HG02885 (cell line): ENCODE measurements around the gene ASB10.
A peak's percentile ranks its signal among the peaks of the same experiment; 100 is the strongest.

Experiments used
- ATAC-seq: cut with Tn5 transposase; IDR thresholded peaks from one replicate; pipeline ENCODE4 v1.9.1; 2021; ENCODE audit warnings: mild to moderate bottlenecking; ENCODE audit not compliant: unreplicated experiment, poor library complexity

The ASB10 gene

GRCh38 chr7:151191544-151191943 is 4.5 kb upstream of the ASB10 start:
- no peak for ATAC-seq

DNA sequence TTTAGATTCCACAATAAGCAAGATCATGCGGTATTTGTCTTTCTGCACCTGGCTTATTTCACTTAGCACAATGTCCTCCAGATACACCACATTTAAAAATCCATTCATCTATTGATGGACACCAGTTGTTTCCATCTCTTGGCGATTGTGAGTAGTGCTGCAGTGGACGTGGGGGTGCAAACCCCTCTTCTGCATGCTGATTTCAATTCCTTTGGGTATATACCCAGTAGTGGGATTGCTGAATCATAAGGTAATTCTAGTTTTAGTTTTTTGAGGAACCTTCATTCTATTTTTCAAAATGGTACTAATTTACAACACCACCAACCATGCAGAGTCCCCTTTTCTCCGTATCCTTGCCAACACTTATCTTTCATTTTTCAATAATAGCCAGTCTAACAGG is 2.0 kb upstream of the ASB10 start:
- ATAC-seq: no peak

DNA sequence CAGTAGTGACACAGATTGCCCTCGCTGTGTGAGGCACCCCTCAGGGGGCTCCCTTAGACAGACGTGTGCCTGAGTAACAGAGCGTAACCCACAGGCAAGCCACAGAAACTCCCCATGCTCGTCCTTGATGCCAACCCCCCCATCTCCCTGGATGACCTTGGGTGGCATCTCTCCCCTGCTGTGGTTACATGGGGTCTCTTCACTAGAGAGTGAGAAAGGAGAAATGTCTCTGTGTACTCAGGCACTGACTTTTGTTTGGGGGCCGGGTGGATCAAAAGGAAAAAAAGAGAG is 1.1 kb upstream of the ASB10 start:
- no peak for ATAC-seq

- no peak for ATAC-seq
Measured at GRCh38 chr7:151187409-151188251, 580 bp upstream of the ASB10 start.

GRCh38 chr7:151185762-151186639 is 1.0 kb downstream of the ASB10 start:
- no peak for ATAC-seq

GRCh38 chr7:151181011-151181431 is 6.0 kb downstream of the ASB10 start:
- ATAC-seq: no peak

- ATAC-seq: no peak
Measured at GRCh38 chr7:151179946-151180345, 7.1 kb downstream of the ASB10 start.

DNA sequence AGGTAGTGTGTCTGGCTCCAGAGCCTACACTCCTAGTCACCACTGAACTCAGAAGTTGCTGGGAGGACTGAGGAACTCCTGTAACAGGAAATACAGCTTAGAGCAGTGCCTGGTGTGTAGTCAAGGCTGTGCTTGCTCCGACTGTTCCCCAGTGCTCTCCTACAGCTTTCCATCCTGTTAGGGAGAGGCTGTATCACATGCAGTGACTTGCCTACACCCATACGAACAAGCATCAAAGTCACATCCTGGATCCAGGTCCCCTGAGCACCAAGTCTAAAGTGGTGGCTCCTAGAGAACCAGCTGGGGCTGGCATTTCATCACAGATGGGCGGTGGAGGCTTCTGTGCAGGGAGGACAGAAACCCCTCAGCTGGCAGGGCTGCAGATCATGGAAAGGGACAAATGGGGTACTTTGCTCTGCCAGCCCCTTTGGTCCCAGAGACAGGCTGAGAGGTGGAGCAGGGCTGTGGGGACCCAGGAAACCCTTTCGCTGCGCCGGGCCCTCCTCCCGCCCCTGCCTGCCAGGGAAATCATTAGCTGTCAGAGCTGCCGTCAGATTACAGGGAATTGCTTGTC is 7.7 kb downstream of the ASB10 start:
- no peak for ATAC-seq

- no peak for ATAC-seq
Measured at GRCh38 chr7:151178831-151179230, 8.2 kb downstream of the ASB10 start.

- no peak for ATAC-seq
Measured at GRCh38 chr7:151178236-151178635, 8.8 kb downstream of the ASB10 start.

DNA sequence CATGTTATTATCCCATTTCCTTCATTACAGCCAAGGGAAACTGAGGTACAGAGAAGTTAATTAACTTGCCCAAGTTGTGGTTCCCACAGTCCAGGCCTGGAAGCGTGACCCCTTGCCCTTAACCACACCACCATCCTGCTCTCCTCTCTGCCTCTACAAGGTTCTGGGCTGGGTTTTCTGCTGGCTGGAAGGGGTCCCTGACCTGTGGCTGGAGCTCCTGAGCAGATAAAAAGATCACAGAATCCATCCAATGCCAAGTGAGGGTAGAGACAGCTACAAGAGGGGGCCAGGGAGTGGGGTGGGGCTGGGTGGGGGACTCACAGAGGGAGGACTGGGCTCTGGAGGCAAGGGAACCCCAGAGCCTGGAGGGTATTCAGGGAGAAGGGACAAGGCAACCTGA is 9.7 kb downstream of the ASB10 start:
- no peak for ATAC-seq

GRCh38 chr7:151176401-151176800 is 10.6 kb downstream of the ASB10 start:
- no peak for ATAC-seq

GRCh38 chr7:151175793-151176311 is 11.2 kb downstream of the ASB10 start:
- ATAC-seq: no peak

GRCh38 chr7:151175047-151175792 is 11.8 kb downstream of the ASB10 start:
- no peak for ATAC-seq

DNA sequence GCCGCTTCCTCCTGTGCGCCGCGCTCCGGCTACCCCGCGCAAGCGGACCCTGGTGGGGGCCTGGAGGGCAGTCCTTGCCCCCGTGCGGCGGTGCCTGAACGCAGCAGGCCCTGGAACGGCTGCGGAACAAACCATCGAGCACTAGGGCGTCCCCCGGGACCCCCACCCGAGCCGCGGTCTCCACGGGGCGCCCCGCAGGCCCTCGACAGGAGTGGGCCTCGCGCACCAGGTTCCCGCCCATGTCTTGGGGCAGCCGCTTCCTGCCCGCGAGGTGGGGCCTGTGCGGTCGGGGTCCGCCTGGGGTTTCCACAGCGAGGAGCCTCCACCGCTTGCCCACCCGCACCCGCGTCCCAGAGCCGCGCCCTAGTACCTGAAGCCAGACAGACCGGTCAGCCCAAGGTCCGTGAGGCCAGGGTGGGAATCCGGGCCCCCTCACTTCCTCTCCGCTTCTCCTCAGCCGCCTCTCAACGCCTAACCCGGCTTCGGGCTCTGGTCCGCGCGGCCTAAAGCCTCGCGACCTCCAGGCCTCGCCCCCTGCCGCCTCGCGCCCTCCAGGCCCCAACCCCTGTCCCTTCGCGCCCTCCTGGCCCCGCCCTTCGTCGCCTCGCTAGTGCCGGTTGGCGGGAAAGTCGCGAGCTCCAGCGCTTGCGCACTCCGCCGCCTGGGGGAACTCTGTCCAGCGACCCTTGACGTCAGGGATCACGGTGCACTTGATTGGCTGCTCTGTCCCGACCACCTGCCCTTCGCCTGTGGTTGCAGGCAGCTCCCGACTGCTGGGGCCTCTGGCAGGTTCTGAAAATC is 12.6 kb downstream of the ASB10 start:
- no peak for ATAC-seq

GRCh38 chr7:151173386-151174245 is 13.4 kb downstream of the ASB10 start:
- no peak for ATAC-seq

GRCh38 chr7:151172273-151173141 is 14.5 kb downstream of the ASB10 start:
- peak; percentile 77 for ATAC-seq

GRCh38 chr7:151168787-151169162 is 18.3 kb downstream of the ASB10 start:
- ATAC-seq: no peak
